Sigmoid colon (tissue), 6 donors: ENCODE results near the gene SMIM45.

Experiments
- DNase-seq: peaks from one replicate; pipeline ENCODE4 v3.0.0-alpha.2; 2019
- H3K27ac ChIP-seq, 4 donors: fragments of 200-600 bp; sonication (generic); one replicate each; pipeline ENCODE4 v1.5.1; 2016 to 2019; ENCODE audit warnings: mild to moderate bottlenecking in 1 of 4
- H3K27me3 ChIP-seq, 3 donors: fragments of 200-600 bp; sonication (generic); one replicate each; pipeline ENCODE4 v1.5.1; 2019; ENCODE audit warnings: mild to moderate bottlenecking in 1 of 3
- H3K36me3 ChIP-seq, 4 donors: fragments of 200-600 bp; sonication (generic); one replicate each; pipeline ENCODE4 v1.5.1; 2016 to 2019
- H3K4me1 ChIP-seq, 4 donors: fragments of 200-600 bp; sonication (generic); one replicate each; pipeline ENCODE4 v1.5.1; 2017 to 2019
- H3K4me3 ChIP-seq, 4 donors: fragments of 200-600 bp; sonication (generic); one replicate each; pipeline ENCODE4 v1.5.1; 2017 to 2019; ENCODE audit warnings: mild to moderate bottlenecking in 2 of 4, moderate library complexity in 1 of 4
- H3K9me3 ChIP-seq, 4 donors: fragments of 200-600 bp in 3 of 4; sonication (generic) in 3 of 4; one replicate each; pipeline versions ENCODE4 v1.5.1 to v1.6.1; 2013 to 2019
- EP300 ChIP-seq, 4 donors: sonication (generic); formaldehyde crosslinking; IDR thresholded peaks; one replicate each; pipeline ENCODE4 v1.6.1; 2017; ENCODE audit warnings: antibody characterized with exemption in 4 of 4
- POLR2A ChIP-seq, 2 donors: fragments of 450-650 bp; IDR thresholded peaks; one replicate each; pipeline ENCODE4 v1.6.1; 2016; ENCODE audit warnings: antibody characterized with exemption in 2 of 2, mild to moderate bottlenecking in 2 of 2, moderate library complexity in 2 of 2
- POLR2AphosphoS5 ChIP-seq, 4 donors: sonication (generic); formaldehyde crosslinking; IDR thresholded peaks; one replicate each; pipeline ENCODE4 v1.6.1; 2017; ENCODE audit warnings: antibody characterized with exemption in 4 of 4
- WGBS, 2 donors: extraction: QIAGEN DNeasy Blood & Tissue Kit; methylation state at CpG; one replicate each; pipeline ENCODE4 v1.1.7; 2013; 5-methylcytosine and 5-hydroxymethylcytosine counted together
- intact Hi-C: fragments of 100-400 bp; cut with DNase I; formaldehyde crosslinking; loops from one replicate; pipeline ENCODE4 v1.15.1; 2023
- TF ChIP-seq, protein P1 (sequence below), 4 experiments: fragments of 450-650 bp in 3 of 4; fragments of 200-600 bp in 1 of 4; IDR thresholded peaks; one replicate each; pipeline ENCODE4 v1.5.1; 2016 to 2019; ENCODE audit warnings: antibody characterized with exemption in 4 of 4, mild to moderate bottlenecking in 3 of 4, moderate library complexity in 2 of 4
- donor health status: healthy with polysubstance abuse.
- donor health status: healthy.

Gene SMIM45

DNA sequence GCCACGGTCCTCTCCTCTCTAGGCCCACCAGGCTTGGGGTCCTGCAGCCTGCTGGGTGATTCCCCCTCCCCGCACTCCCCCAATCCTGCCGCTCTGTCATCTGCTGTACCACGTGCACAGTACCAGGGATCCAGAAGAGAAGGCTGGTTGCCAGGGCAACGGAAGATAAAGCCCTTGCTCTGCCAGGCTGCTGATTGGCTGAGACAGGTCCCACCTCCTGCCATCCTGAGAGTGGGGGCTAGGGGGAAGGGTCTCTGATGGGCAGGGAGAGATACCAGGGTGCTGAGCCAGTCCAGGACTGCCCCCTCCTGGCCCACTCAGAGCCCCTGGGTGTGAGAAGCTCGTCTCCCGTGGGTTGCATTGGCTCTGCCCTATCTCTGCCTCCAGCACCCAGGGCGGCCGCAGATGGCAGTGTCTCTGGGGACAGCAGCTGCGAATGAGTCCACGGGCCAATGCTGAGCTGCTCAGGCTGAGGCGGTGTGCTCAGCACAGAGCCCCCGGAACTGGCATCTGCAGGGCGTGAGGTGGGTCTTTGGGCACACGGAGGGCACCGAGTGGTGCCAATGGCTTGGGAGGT is at the start of gene SMIM45:
SMIM45 (plus strand) TSS at position 253 of the 577 bp plus-strand sequence.
- Histone ChIP-seq H3K9me3 (no peaks in the 10 kb centered on the region), H3K27ac (no peak within 1 kb of the TSS), H3K4me1 (peaks cover 0 to 4% (median 2%) of the 10 kb centered on the region in 4 donors), H3K4me3 (no peak within 1 kb of the TSS), H3K27me3 (no peaks in the 10 kb centered on the region), H3K36me3 (no peaks in the 10 kb centered on the region)
- TF ChIP-seq, protein P1, sequence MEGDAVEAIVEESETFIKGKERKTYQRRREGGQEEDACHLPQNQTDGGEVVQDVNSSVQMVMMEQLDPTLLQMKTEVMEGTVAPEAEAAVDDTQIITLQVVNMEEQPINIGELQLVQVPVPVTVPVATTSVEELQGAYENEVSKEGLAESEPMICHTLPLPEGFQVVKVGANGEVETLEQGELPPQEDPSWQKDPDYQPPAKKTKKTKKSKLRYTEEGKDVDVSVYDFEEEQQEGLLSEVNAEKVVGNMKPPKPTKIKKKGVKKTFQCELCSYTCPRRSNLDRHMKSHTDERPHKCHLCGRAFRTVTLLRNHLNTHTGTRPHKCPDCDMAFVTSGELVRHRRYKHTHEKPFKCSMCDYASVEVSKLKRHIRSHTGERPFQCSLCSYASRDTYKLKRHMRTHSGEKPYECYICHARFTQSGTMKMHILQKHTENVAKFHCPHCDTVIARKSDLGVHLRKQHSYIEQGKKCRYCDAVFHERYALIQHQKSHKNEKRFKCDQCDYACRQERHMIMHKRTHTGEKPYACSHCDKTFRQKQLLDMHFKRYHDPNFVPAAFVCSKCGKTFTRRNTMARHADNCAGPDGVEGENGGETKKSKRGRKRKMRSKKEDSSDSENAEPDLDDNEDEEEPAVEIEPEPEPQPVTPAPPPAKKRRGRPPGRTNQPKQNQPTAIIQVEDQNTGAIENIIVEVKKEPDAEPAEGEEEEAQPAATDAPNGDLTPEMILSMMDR (IDR thresholded peaks at IDR 0.05): no peak
- TF ChIP-seq POLR2AphosphoS5 (IDR thresholded peaks at IDR 0.05) (no peak), POLR2A (IDR thresholded peaks at IDR 0.05) (no peak), EP300 (IDR thresholded peaks at IDR 0.05) (no peak)
- intact Hi-C loops: no loop called here
- WGBS, 2 donors: 70 to 82% methylated on average over 16 of the region's 16 CpGs
- DNase-seq: no peak

GRCh38 chr22:41902932-41903421 is 49.0 kb upstream of the SMIM45 start:
- H3K27me3 ChIP-seq: no peaks in the 10 kb centered on the region
- H3K9me3 ChIP-seq: no peaks in the 10 kb centered on the region
- H3K36me3 ChIP-seq: peaks cover 0 to 89% (median 44%) of the 10 kb centered on the region in 4 donors
- no peak overlapping the region for H3K27ac ChIP-seq
- no peaks in the 10 kb centered on the region for H3K4me1 ChIP-seq
- intact Hi-C loops: no loop called here
- no peak for DNase-seq
- WGBS, 2 donors: 81 to 92% methylated on average over 15 of the region's 15 CpGs
- no peak overlapping the region for H3K4me3 ChIP-seq
- no peak for TF ChIP-seq EP300 (IDR thresholded peaks at IDR 0.05)
- TF ChIP-seq POLR2AphosphoS5 (IDR thresholded peaks at IDR 0.05): no peak
- no peak for TF ChIP-seq POLR2A (IDR thresholded peaks at IDR 0.05)
- TF ChIP-seq, protein P1 (IDR thresholded peaks at IDR 0.05): no peak

GRCh38 chr22:41904450-41905410 is 47.2 kb upstream of the SMIM45 start:
- Histone ChIP-seq H3K27me3 (peaks cover 3 to 11% (median 11%) of the 10 kb centered on the region in 3 donors), H3K4me1 (peaks cover 0 to 5% (median 3%) of the 10 kb centered on the region in 4 donors), H3K4me3 (no peak overlapping the region), H3K9me3 (no peaks in the 10 kb centered on the region), H3K36me3 (peaks cover 0 to 72% (median 29%) of the 10 kb centered on the region in 4 donors), H3K27ac (no peak overlapping the region)
- intact Hi-C loops: no loop called here
- DNase-seq: no peak
- TF ChIP-seq EP300 (IDR thresholded peaks at IDR 0.05) (no peak), POLR2A (IDR thresholded peaks at IDR 0.05) (no peak), POLR2AphosphoS5 (IDR thresholded peaks at IDR 0.05) (no peak)
- TF ChIP-seq, protein P1 (IDR thresholded peaks at IDR 0.05): no peak
- WGBS, 2 donors: 89 to 94% methylated on average over 24 of the region's 24 CpGs

DNA sequence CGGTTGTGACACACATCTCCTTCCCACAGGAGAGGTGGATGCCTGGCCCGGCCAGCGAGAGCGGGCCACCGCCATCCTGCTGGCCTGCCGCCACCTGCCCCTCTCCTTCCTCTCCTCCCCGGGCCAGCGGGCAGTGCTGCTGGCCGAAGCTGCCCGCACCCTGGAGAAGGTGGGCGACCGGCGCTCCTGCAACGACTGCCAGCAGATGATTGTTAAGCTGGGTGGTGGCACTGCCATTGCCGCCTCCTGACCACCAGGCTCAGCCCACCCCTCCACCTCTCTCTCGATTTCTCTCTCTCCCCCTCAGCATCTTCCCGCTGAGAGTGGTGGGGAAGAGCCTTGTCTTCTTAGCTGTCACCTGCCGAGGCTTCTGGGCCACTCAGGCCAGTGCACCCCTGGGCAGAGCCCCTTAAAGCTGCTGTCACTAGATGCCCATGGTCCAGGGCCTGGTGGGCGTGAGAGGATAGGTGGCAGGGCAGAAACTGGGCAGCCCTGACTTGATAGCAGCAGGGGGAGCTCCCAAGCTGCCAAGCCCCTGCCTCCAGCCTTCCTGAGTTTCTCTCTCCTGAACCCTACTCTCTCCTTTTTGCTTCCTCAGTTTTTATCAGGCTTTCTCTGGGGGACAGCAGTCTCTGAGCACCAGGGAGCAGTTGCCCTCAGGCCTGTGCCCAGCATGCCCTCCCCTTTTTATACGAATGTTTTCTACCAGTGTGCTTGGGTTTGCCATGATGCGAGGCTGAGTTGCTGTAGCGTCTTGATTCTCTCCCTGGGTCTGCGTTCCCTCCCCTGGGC is 46.3 kb upstream of the SMIM45 start:
- Histone ChIP-seq H3K9me3 (no peaks in the 10 kb centered on the region), H3K27me3 (peaks cover 12 to 20% (median 19%) of the 10 kb centered on the region in 3 donors), H3K27ac (no peak overlapping the region), H3K4me1 (peaks cover 0 to 13% (median 12%) of the 10 kb centered on the region in 4 donors), H3K4me3 (no peak overlapping the region), H3K36me3 (peaks cover 0 to 63% (median 23%) of the 10 kb centered on the region in 4 donors)
- TF ChIP-seq POLR2AphosphoS5 (IDR thresholded peaks at IDR 0.05) (no peak), EP300 (IDR thresholded peaks at IDR 0.05) (no peak), POLR2A (IDR thresholded peaks at IDR 0.05) (no peak)
- TF ChIP-seq, protein P1 (IDR thresholded peaks at IDR 0.05): no peak
- WGBS, 2 donors: 94 to 95% methylated on average over 23 of the region's 23 CpGs
- intact Hi-C loops: no loop called here
- DNase-seq: no peak
